KMS-11 (cell line): Measurements from ENCODE around the gene S100PBP.

Experiments used
- H2AFZ ChIP-seq: fragments of 200-600 bp; sonication (generic); 2 replicates; pipeline ENCODE4 v1.6.1; 2016; ENCODE audit warnings: antibody characterized with exemption, mixed run types, low read depth
- H3K27ac ChIP-seq: fragments of 200-600 bp; sonication (generic); 2 replicates; pipeline ENCODE4 v1.6.1; 2016; ENCODE audit warnings: mild to moderate bottlenecking, mixed run types
- H3K27me3 ChIP-seq: fragments of 200-600 bp; sonication (generic); 2 replicates; pipeline ENCODE4 v1.6.1; 2017; ENCODE audit warnings: mild to moderate bottlenecking, low read depth, mixed run types, moderate library complexity; ENCODE audit not compliant: insufficient read depth
- H3K36me3 ChIP-seq: fragments of 200-600 bp; sonication (generic); 2 replicates; pipeline ENCODE4 v1.6.1; 2017; ENCODE audit warnings: mild to moderate bottlenecking, mixed run types; ENCODE audit not compliant: insufficient read depth
- H3K4me1 ChIP-seq: fragments of 200-600 bp; sonication (generic); 2 replicates; pipeline ENCODE4 v1.6.1; 2016; ENCODE audit warnings: mild to moderate bottlenecking, low read depth, mixed run types; ENCODE audit not compliant: poor library complexity, severe bottlenecking
- H3K4me2 ChIP-seq: fragments of 200-600 bp; sonication (generic); 2 replicates; pipeline ENCODE4 v1.7.0; 2016; ENCODE audit warnings: mild to moderate bottlenecking, mixed run types
- H3K4me3 ChIP-seq: fragments of 200-600 bp; sonication (generic); IDR thresholded peaks from 2 replicates; pipeline ENCODE4 v1.6.1; 2017; ENCODE audit warnings: low read depth, low read length, mixed read lengths; ENCODE audit not compliant: insufficient read depth
- H3K79me2 ChIP-seq: fragments of 200-600 bp; sonication (generic); 2 replicates; pipeline ENCODE4 v1.6.1; 2016; ENCODE audit warnings: low read depth, mixed run types; ENCODE audit not compliant: insufficient read depth
- H3K9ac ChIP-seq: fragments of 200-600 bp; sonication (generic); 2 replicates; pipeline ENCODE4 v1.6.1; 2016; ENCODE audit warnings: mild to moderate bottlenecking, mixed run types
- H4K20me1 ChIP-seq: fragments of 200-600 bp; sonication (generic); 2 replicates; pipeline ENCODE4 v1.6.1; 2016; ENCODE audit warnings: mild to moderate bottlenecking, mixed run types; ENCODE audit not compliant: insufficient read depth
- CTCF ChIP-seq: fragments of 200-600 bp; sonication (generic); conservative IDR thresholded peaks from 2 replicates; pipeline ENCODE4 v1.6.1; 2017; ENCODE audit warnings: low read depth, mild to moderate bottlenecking, antibody characterized with exemption, low read length, moderate library complexity, mixed read lengths

S100PBP gene

GRCh38 chr1:32773764-32774463 is 43.5 kb upstream of the S100PBP start:
- H2AFZ ChIP-seq: no peak overlapping the region

GRCh38 chr1:32774464-32774808 is 43.0 kb upstream of the S100PBP start:
- Histone ChIP-seq H3K9ac (no peak overlapping the region), H2AFZ (no peak overlapping the region), H3K36me3 (peaks cover 12% of the 10 kb centered on the region; the same call in 1 of the 2 replicates), H3K4me2 (no peak overlapping the region), H4K20me1 (no peaks in the 10 kb centered on the region), H3K79me2 (no peaks in the 10 kb centered on the region), H3K27me3 (no peaks in the 10 kb centered on the region), H3K4me1 (peaks cover 34% of the 10 kb centered on the region), H3K4me3 (no peak overlapping the region), H3K27ac (no peak overlapping the region)
- TF ChIP-seq CTCF: no peak

More at GRCh38 chr1:32773764-32774463, 43.5 kb upstream of the S100PBP start:
- H3K4me2 ChIP-seq: no peak overlapping the region
- H3K9ac ChIP-seq: no peak overlapping the region
- H3K4me3 ChIP-seq: no peak overlapping the region
- H3K36me3 ChIP-seq: peaks cover 12% of the 10 kb centered on the region; the same call in 1 of the 2 replicates
- peaks cover 34% of the 10 kb centered on the region for H3K4me1 ChIP-seq
- no peaks in the 10 kb centered on the region for H3K27me3 ChIP-seq
- TF ChIP-seq CTCF: no peak
- no peak overlapping the region; the same call in 1 of the 2 replicates for H3K27ac ChIP-seq
- no peaks in the 10 kb centered on the region for H3K79me2 ChIP-seq
- H4K20me1 ChIP-seq: no peaks in the 10 kb centered on the region

GRCh38 chr1:32774950-32775634 is 42.4 kb upstream of the S100PBP start:
- H3K4me2 ChIP-seq: no peak overlapping the region
- no peak overlapping the region for H3K27ac ChIP-seq

More at GRCh38 chr1:32774950-32775634, 42.4 kb upstream of the S100PBP start:
- no peak overlapping the region for H3K4me3 ChIP-seq
- H3K9ac ChIP-seq: no peak overlapping the region
- H3K27me3 ChIP-seq: no peaks in the 10 kb centered on the region
- H3K4me1 ChIP-seq: peaks cover 34% of the 10 kb centered on the region
- peaks cover 14% of the 10 kb centered on the region; the same call in 1 of the 2 replicates for H3K36me3 ChIP-seq
- no peak for TF ChIP-seq CTCF
- H4K20me1 ChIP-seq: no peaks in the 10 kb centered on the region
- no peaks in the 10 kb centered on the region for H3K79me2 ChIP-seq
- H2AFZ ChIP-seq: no peak overlapping the region
